GM06990 (cell line): ENCODE data around the gene ILK.

ENCODE experiments used
- DNase-seq: peaks from one replicate; pipeline ENCODE4 v3.0.0-alpha.2; 2011; ENCODE audit not compliant: insufficient read length; ENCODE audit errors: extremely low read depth
- H3K27me3 ChIP-seq: replicated peaks from 2 replicates; pipeline ENCODE4 v1.6.0; 2011; ENCODE audit warnings: low read length; ENCODE audit not compliant: control insufficient read depth, insufficient read depth
- H3K36me3 ChIP-seq: 2 replicates; pipeline ENCODE4 v1.5.1; 2011; ENCODE audit warnings: low read length; ENCODE audit not compliant: control insufficient read depth, insufficient read depth
- H3K4me3 ChIP-seq: replicated peaks from 2 replicates; pipeline ENCODE4 v1.5.1; 2011; ENCODE audit warnings: low read depth, mild to moderate bottlenecking, control low read depth, low read length
- TF ChIP-seq, protein P1 (sequence below): IDR thresholded peaks from 2 replicates; pipeline ENCODE4 v1.5.1; 2011; ENCODE audit warnings: low read length, control low read depth, mild to moderate bottlenecking, inconsistent platforms; ENCODE audit not compliant: insufficient read depth, poor library complexity, severe bottlenecking

ILK gene

DNA sequence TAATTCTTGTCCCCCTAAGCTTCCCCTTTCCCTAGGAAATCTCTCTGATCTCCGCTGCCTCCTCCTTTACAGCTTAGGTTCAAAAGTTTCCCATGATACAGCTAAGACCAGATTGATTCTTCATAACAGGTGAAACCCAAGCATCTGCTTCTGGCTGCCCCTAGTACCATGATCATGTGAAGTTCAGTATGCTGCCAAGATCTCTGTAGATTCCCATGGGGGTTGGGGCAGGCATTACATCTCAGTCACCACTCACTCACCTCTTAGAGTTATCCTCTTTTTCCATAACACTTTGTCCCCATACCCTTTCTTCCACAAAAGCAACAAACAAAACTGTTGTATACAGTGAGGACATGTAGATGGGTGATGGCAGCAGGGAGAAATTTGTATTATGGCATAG, 44.2 kb upstream of the ILK start:
- TF ChIP-seq, protein P1, sequence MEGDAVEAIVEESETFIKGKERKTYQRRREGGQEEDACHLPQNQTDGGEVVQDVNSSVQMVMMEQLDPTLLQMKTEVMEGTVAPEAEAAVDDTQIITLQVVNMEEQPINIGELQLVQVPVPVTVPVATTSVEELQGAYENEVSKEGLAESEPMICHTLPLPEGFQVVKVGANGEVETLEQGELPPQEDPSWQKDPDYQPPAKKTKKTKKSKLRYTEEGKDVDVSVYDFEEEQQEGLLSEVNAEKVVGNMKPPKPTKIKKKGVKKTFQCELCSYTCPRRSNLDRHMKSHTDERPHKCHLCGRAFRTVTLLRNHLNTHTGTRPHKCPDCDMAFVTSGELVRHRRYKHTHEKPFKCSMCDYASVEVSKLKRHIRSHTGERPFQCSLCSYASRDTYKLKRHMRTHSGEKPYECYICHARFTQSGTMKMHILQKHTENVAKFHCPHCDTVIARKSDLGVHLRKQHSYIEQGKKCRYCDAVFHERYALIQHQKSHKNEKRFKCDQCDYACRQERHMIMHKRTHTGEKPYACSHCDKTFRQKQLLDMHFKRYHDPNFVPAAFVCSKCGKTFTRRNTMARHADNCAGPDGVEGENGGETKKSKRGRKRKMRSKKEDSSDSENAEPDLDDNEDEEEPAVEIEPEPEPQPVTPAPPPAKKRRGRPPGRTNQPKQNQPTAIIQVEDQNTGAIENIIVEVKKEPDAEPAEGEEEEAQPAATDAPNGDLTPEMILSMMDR, result no peak
- Histone ChIP-seq H3K4me3 (no peak overlapping the region), H3K27me3 (no peaks in the 10 kb centered on the region), H3K36me3 (peaks cover 1% of the 10 kb centered on the region; the same call in 1 of the 2 replicates)
- DNase-seq, result no peak

DNA sequence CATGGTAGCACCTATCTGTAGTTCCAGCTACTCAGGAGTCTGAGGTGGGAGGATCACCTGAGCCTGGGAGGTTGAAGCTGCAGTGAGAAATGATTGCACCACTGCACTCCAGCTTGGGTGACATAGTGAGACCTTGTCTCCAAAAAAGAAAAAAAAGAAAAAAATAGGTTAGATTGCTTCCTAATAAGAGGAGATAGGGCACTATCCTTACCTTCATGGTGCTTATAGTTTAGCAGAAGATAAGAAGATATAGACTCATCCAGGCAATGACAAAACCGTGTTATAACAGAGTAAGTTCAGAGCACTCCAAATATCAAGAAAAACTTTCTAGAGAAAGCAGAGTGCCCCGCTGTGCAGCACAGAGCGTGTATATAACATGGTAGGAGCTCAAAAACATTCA, 42.3 kb upstream of the ILK start:
- H3K36me3 ChIP-seq, result peaks cover 1% of the 10 kb centered on the region; the same call in 1 of the 2 replicates
- TF ChIP-seq, protein P1, result no peak
- DNase-seq, result no peak

DNA sequence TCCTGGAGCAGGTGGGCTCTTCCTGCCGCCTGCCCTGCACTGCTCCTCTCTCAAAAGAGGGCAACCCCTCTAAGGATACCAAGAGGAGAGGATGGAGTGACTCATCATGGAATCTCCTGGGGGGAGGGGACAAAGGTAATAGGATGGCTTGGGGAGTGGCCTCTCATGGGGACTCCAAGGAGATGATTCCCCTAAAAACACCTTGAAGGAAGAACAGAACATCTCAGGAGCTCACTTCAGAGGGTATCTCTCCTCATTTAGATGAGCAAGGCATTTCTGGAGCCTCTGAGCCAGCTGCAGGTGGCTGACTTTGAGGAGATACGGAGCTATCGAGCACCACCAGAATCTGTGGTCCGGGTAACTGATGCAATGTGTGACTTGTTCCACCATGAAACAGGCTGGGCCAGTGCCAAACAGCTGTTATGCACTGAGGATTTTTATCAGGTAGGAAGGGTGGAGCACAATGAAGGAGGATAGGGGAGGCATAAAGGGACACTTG, 40.4 kb upstream of the ILK start:
- Histone ChIP-seq H3K4me3 (no peak overlapping the region), H3K36me3 (peaks cover 6% of the 10 kb centered on the region), H3K27me3 (no peaks in the 10 kb centered on the region)
- no peak for DNase-seq
- TF ChIP-seq, protein P1, result no peak

More for the DNA sequence above, 42.3 kb upstream of the ILK start:
- Histone ChIP-seq H3K27me3 (no peaks in the 10 kb centered on the region), H3K4me3 (no peak overlapping the region)

DNA sequence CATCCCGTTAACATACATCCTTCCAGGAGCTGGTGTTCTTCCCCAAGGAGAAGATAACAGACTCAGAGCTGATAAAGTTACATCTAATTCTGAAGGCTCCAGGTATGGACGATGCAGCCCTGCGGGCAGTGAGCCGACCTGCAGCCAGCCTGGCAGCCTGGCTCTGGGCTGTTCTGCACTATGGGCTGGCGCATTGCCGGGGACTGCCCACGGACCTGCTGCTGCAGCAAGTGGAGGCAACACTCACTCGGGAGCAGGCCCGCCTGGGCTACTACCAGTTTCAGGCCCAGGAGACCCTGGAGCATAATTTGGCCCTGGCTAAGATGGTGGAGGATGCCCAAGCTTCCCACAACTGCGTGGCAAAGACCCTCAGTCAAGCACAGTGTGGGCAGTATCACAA, 39.9 kb upstream of the ILK start:
- TF ChIP-seq, protein P1, result no peak
- Histone ChIP-seq H3K27me3 (no peaks in the 10 kb centered on the region), H3K4me3 (no peak overlapping the region), H3K36me3 (peaks cover 6% of the 10 kb centered on the region)
- DNase-seq, result no peak

DNA sequence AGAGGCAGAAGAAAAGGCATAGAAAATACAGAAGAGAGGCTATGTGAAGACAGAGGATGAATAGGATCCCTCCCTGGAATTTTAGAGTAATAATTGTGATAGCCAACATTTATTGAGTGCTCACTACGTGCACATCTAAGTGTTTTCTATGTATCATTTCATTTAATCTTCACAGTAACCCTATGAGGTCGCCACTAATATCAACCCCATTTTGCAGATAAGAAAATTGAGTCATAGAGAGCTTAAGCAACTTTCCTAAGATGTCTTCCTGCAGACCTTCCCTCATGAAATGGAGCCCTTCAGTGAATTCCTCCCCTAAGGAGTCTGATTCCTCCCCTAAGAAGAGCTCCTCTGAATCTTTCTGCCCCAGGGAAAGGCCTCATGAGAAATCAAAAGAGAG, 38.2 kb upstream of the ILK start:
- Histone ChIP-seq H3K4me3 (no peak overlapping the region), H3K27me3 (no peaks in the 10 kb centered on the region), H3K36me3 (peaks cover 6% of the 10 kb centered on the region)
- DNase-seq, result no peak
- TF ChIP-seq, protein P1, result no peak

DNA sequence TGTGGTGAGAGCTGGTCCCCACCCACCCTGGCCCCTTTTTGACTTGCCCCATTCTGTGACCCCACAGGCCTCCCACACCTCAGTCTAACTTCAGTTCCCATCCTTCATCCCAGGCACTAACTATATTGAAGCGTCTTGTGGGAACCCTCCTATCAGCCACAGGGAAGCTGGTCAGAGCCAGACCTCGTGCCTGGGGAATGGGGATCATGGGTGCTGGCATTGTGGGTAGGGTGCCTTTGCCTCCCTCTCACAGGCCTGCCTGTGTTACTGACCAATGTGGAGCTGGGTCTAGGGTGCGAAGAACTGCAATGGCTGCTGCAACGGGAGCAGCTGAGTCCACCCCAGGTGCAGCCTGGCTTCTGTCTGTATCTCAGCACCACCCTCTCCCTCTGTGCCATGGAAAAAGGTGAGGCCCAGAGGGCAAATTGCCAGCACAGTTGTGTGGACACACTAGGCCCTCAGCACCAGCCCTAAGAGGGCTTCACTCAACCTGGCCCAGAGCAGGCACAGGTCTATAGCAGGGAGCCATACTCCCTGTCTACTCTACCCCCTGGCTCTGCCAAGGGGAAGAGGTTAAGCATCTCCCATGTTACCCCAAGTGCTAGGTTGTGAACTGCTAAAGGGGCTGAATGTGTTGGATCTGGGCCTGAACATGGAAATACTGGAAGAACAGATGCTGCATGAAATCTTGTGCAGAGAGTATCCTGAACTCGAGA, 37.4 kb upstream of the ILK start:
- Histone ChIP-seq H3K4me3 (no peak overlapping the region), H3K36me3 (peaks cover 6% of the 10 kb centered on the region), H3K27me3 (no peaks in the 10 kb centered on the region)
- TF ChIP-seq, protein P1, result no peak
- no peak for DNase-seq
